ENCODE measurements around the gene DUSP22. TPM values are rescaled to one million over a fixed set of nuclear protein-coding genes. Genes with fewer than 3 reads are reported as not detected.
"Not testable (repeated sequence)": the region's sequence is repeated elsewhere in the genome, so short reads cannot be mapped to it uniquely, and the experiment has no call there.

Gene DUSP22
- total and polyA plus RNA-seq, 9 of the 15 experiments (the other 6 are each of a cell fraction or from before 2014, with no cell fraction given): 9.3 to 19.4 (median 11.8) TPM

GRCh38 chr6:284486-284885 lies 7.8 kb upstream of the DUSP22 start:
- no peak for FAIRE-seq
- BruUV-seq (replicated peaks): no TSS peak
- in situ Hi-C loops (cut with MboI): no loop called here
- DNase-seq (ENCODE audit: extremely low read depth in 1 of 4, low spot score in 3 of 4): no peak
- H3K4me3 ChIP-seq: no peak overlapping the region
- no peak for ATAC-seq
- no peaks in the 10 kb centered on the region for H3K9me1 ChIP-seq (ENCODE audit: control insufficient read depth, insufficient read depth, low read length)
- H3K4me1 ChIP-seq (replicated peaks in 1 of 2; ENCODE audit: control insufficient read depth in 2 of 2, insufficient read depth in 2 of 2, low read length in 2 of 2): no peaks in the 10 kb centered on the region
- H2AFZ ChIP-seq (ENCODE audit: low read depth, low read length): no peak overlapping the region
- H3K79me2 ChIP-seq (ENCODE audit: control insufficient read depth, insufficient read depth, low read length): no peaks in the 10 kb centered on the region
- no peaks in the 10 kb centered on the region for H3K36me3 ChIP-seq (ENCODE audit: control insufficient read depth, insufficient read depth, low read length)
- ChIA-PET POLR2A (no interaction called here), CTCF (ENCODE audit: low intra/inter-chr PET ratio) (no interaction called here)
- intact Hi-C loops (cut with micrococcal nuclease): no loop called here
- no peak overlapping the region for H3K4me2 ChIP-seq (ENCODE audit: insufficient read depth, low read length)
- no peak overlapping the region for H3K9ac ChIP-seq (ENCODE audit: insufficient read depth in 1 of 2, low read depth in 2 of 2, low read length in 2 of 2)
- no peak overlapping the region for H3K27ac ChIP-seq (ENCODE audit: extremely low read depth, low read depth, low read length)
- H4K20me1 ChIP-seq (replicated peaks; ENCODE audit: control insufficient read depth, insufficient read depth, low read length): no peaks in the 10 kb centered on the region; the same call in 1 of the 2 replicates
- H3K27me3 ChIP-seq (ENCODE audit: control insufficient read depth in 2 of 2, insufficient read depth in 2 of 2, low read length in 2 of 2): peaks cover 47 to 59% of the 10 kb centered on the region in 2 experiments
- no peak for TF ChIP-seq RCOR1 (IDR thresholded peaks at IDR 0.05; ENCODE audit: borderline replicate concordance in 1 of 2, low read depth in 2 of 2, low read length in 2 of 2)
- TF ChIP-seq ZFP36 (IDR thresholded peaks at IDR 0.05; ENCODE audit: low read depth, low read length, partially characterized antibody): peak; percentile 39
- 0 out of 2 replicates have a peak, but pooled peaks have one; percentile 1 for TF ChIP-seq JUNB (CRISPR knock-in tag; conservative IDR thresholded peaks at IDR 0.05)
- TF ChIP-seq CBX8 (IDR thresholded peaks at IDR 0.05; ENCODE audit: borderline replicate concordance, extremely low read depth, low read depth, low read length, poor library complexity, severe bottlenecking): peak; percentile 21
- WGBS (ENCODE audit: insufficient coverage, low coverage, missing lambda C conversion rate): under 1% methylated on average over 4 of the region's 4 CpGs
- no peaks in the 10 kb centered on the region for H3K9me3 ChIP-seq (replicated peaks; ENCODE audit: control insufficient read depth, insufficient read depth, low read depth, low read length)

- no peak for DNase-seq (ENCODE audit: extremely low read depth in 1 of 4, low spot score in 3 of 4)
- Histone ChIP-seq H3K4me3 (no peak overlapping the region), H3K4me2 (ENCODE audit: insufficient read depth, low read length) (no peak overlapping the region), H3K9me3 (replicated peaks; ENCODE audit: control insufficient read depth, insufficient read depth, low read depth, low read length) (no peaks in the 10 kb centered on the region), H3K9ac (ENCODE audit: insufficient read depth in 1 of 2, low read depth in 2 of 2, low read length in 2 of 2) (no peak overlapping the region), H3K4me1 (replicated peaks in 1 of 2; ENCODE audit: control insufficient read depth in 2 of 2, insufficient read depth in 2 of 2, low read length in 2 of 2) (no peaks in the 10 kb centered on the region), H3K36me3 (ENCODE audit: control insufficient read depth, insufficient read depth, low read length) (no peaks in the 10 kb centered on the region), H2AFZ (ENCODE audit: low read depth, low read length) (no peak overlapping the region), H3K9me1 (ENCODE audit: control insufficient read depth, insufficient read depth, low read length) (no peaks in the 10 kb centered on the region), H3K79me2 (ENCODE audit: control insufficient read depth, insufficient read depth, low read length) (no peaks in the 10 kb centered on the region), H3K27ac (ENCODE audit: extremely low read depth, low read depth, low read length) (no peak overlapping the region), H4K20me1 (replicated peaks; ENCODE audit: control insufficient read depth, insufficient read depth, low read length) (no peaks in the 10 kb centered on the region; the same call in 1 of the 2 replicates), H3K27me3 (ENCODE audit: control insufficient read depth in 2 of 2, insufficient read depth in 2 of 2, low read length in 2 of 2) (peaks cover 45 to 59% of the 10 kb centered on the region in 2 experiments)
- ChIA-PET CTCF (ENCODE audit: low intra/inter-chr PET ratio) (no interaction called here), POLR2A (no interaction called here)
- intact Hi-C loops (cut with micrococcal nuclease): no loop called here
- TF ChIP-seq SMARCE1 (IDR thresholded peaks at IDR 0.05): no peak
- peak; percentile 11 for TF ChIP-seq CBX8 (IDR thresholded peaks at IDR 0.05; ENCODE audit: borderline replicate concordance, extremely low read depth, low read depth, low read length, poor library complexity, severe bottlenecking)
- no peak for TF ChIP-seq ADNP (tag; IDR thresholded peaks at IDR 0.05)
- TF ChIP-seq USF2 (CRISPR knock-in tag; IDR thresholded peaks at IDR 0.05): no peak
- 2% methylated on average over 6 of the region's 6 CpGs for WGBS (ENCODE audit: insufficient coverage, low coverage, missing lambda C conversion rate)
- FAIRE-seq: no peak
- ATAC-seq: 0 out of 3 replicates have a peak, but pooled peaks have one; percentile 29
- in situ Hi-C loops (cut with MboI): no loop called here
- no TSS peak for BruUV-seq (replicated peaks)
Measured at GRCh38 chr6:285030-285771, 7.1 kb upstream of the DUSP22 start.

- H3K9me1 ChIP-seq (ENCODE audit: control insufficient read depth, insufficient read depth, low read length); H3K36me3 ChIP-seq (ENCODE audit: control insufficient read depth, insufficient read depth, low read length); CTCF ChIA-PET (ENCODE audit: low intra/inter-chr PET ratio); H3K27ac ChIP-seq (ENCODE audit: extremely low read depth, low read depth, low read length); FAIRE-seq; intact Hi-C loops (cut with micrococcal nuclease); H4K20me1 ChIP-seq (replicated peaks; ENCODE audit: control insufficient read depth, insufficient read depth, low read length); H3K4me3 ChIP-seq; BruUV-seq (replicated peaks); DNase-seq (ENCODE audit: extremely low read depth in 1 of 4, low spot score in 3 of 4); ATAC-seq; H2AFZ ChIP-seq (ENCODE audit: low read depth, low read length); POLR2A ChIA-PET; H3K4me2 ChIP-seq (ENCODE audit: insufficient read depth, low read length); H3K9ac ChIP-seq (ENCODE audit: insufficient read depth in 1 of 2, low read depth in 2 of 2, low read length in 2 of 2); H3K79me2 ChIP-seq (ENCODE audit: control insufficient read depth, insufficient read depth, low read length); in situ Hi-C loops (cut with MboI); H3K9me3 ChIP-seq (replicated peaks; ENCODE audit: control insufficient read depth, insufficient read depth, low read depth, low read length); H3K4me1 ChIP-seq (replicated peaks in 1 of 2; ENCODE audit: control insufficient read depth in 2 of 2, insufficient read depth in 2 of 2, low read length in 2 of 2): not testable (repeated sequence)
- 0% methylated on average over 5 of the region's 5 CpGs for WGBS (ENCODE audit: insufficient coverage, low coverage, missing lambda C conversion rate)
- H3K27me3 ChIP-seq (ENCODE audit: control insufficient read depth in 2 of 2, insufficient read depth in 2 of 2, low read length in 2 of 2): peaks cover 45 to 54% of the 10 kb centered on the region in 2 experiments
Measured at GRCh38 chr6:285902-286301, 6.4 kb upstream of the DUSP22 start.
